ENCODE measurements around the gene MUC4.
A peak's percentile ranks its signal among the peaks of the same experiment; 100 is the strongest.
"Not testable (repeated sequence)": the region's sequence is repeated elsewhere in the genome, so short reads cannot be mapped to it uniquely, and the experiment has no call there.

MUC4 gene

GRCh38 chr3:195810455-195810845 lies 1.3 kb downstream of the MUC4 start:
- DNase-seq, result no peak

GRCh38 chr3:195809796-195810454 lies 1.8 kb downstream of the MUC4 start:
- peak; percentile 31 for DNase-seq

- no peak for DNase-seq
Observed at GRCh38 chr3:195809291-195809785, 2.4 kb downstream of the MUC4 start.

- no peak for DNase-seq
Observed at GRCh38 chr3:195808741-195809290, 2.9 kb downstream of the MUC4 start.

GRCh38 chr3:195807681-195808121 lies 4.0 kb downstream of the MUC4 start:
- no peak for DNase-seq

- no peak for DNase-seq
Observed at GRCh38 chr3:195806916-195807231, 4.9 kb downstream of the MUC4 start.

- no peak for DNase-seq
Observed at GRCh38 chr3:195806211-195806915, 5.4 kb downstream of the MUC4 start.

- DNase-seq, result not testable (repeated sequence)
Observed at GRCh38 chr3:195805588-195805987, 6.1 kb downstream of the MUC4 start.

- DNase-seq, result no peak
Observed at GRCh38 chr3:195805181-195805580, 6.5 kb downstream of the MUC4 start.

- DNase-seq, result no peak
Observed at GRCh38 chr3:195803289-195803908, 8.3 kb downstream of the MUC4 start.

- DNase-seq, result no peak
Observed at GRCh38 chr3:195802795-195803194, 8.9 kb downstream of the MUC4 start.

GRCh38 chr3:195802261-195802701 lies 9.4 kb downstream of the MUC4 start:
- no peak for DNase-seq

- no peak for DNase-seq
Observed at GRCh38 chr3:195801251-195802183, 10.2 kb downstream of the MUC4 start.

- DNase-seq, result no peak
Observed at GRCh38 chr3:195800240-195800639, 11.5 kb downstream of the MUC4 start.

GRCh38 chr3:195796795-195797194 lies 14.9 kb downstream of the MUC4 start:
- no peak for DNase-seq

GRCh38 chr3:195794708-195795107 lies 17.0 kb downstream of the MUC4 start:
- peak; percentile 5 for DNase-seq

GRCh38 chr3:195792621-195793020 lies 19.1 kb downstream of the MUC4 start:
- DNase-seq, result not testable (repeated sequence)

- DNase-seq, result no peak
Observed at GRCh38 chr3:195790901-195791300, 20.8 kb downstream of the MUC4 start.

GRCh38 chr3:195788711-195789581 lies 22.8 kb downstream of the MUC4 start:
- no peak for DNase-seq

- DNase-seq, result not testable (repeated sequence)
Observed at GRCh38 chr3:195785781-195786405, 25.8 kb downstream of the MUC4 start.

- DNase-seq, result not testable (repeated sequence)
Observed at GRCh38 chr3:195784031-195784430, 27.7 kb downstream of the MUC4 start.

Measured in fibroblast of upper back skin (primary cell).